ENCODE measurements around the gene VSTM2L.

DNA sequence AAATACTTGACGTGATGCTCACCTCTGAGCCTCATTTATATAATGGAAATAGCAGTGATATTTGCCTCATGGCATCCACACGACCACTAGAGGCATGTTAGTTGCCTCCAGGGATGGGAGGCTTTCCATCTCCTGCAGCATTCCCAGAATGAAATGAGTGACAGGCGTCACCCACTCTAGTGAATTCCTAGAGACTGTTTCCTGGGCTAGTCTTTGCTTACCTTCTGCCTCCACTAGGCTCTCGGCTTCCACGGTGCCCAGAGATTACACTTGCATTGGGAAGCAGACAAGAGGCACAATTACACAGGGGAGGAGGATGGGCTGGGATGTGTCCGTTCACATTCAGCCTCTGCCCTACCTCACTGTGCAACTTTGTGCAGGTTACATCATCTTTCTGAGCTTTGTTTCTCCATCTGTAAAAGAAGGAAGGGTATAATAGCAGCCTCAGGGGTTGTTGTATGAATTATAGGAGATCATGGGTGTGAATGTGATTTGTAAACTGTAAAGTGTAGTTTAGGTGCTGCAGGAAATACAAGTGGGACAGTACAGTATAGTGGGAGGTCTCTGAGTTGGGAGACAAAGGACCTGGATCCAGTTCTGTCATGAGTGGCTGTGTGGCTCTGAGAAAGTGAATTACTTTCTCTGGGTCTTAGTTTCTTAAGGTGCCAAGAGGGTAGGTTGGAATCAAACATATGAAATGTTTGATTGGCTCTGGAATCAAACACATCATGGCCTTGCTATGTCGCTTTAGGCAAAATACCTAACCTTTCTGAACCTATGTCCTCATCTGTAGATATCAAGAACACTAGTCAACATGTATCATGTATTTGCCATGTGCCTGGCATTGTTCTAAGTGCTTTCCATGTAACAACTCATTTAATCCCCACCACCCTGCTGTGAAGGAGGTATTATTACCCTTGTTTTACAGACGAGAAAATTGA lies 3.6 kb upstream of the VSTM2L start:
- TF ChIP-seq POLR2A (IDR thresholded peaks at IDR 0.05; ENCODE audit: low read length) (no peak), CEBPB (IDR thresholded peaks at IDR 0.05) (no peak), MYC (IDR thresholded peaks at IDR 0.05; ENCODE audit: borderline replicate concordance, low read length) (no peak), CHD2 (IDR thresholded peaks at IDR 0.05; ENCODE audit: low read length, partially characterized antibody) (no peak), EP300 (IDR thresholded peaks at IDR 0.05) (no peak), NR3C1 (IDR thresholded peaks at IDR 0.05) (no peak), ZNF302 (CRISPR knock-in tag; IDR thresholded peaks at IDR 0.05) (no peak)
- TF ChIP-seq, protein P1, sequence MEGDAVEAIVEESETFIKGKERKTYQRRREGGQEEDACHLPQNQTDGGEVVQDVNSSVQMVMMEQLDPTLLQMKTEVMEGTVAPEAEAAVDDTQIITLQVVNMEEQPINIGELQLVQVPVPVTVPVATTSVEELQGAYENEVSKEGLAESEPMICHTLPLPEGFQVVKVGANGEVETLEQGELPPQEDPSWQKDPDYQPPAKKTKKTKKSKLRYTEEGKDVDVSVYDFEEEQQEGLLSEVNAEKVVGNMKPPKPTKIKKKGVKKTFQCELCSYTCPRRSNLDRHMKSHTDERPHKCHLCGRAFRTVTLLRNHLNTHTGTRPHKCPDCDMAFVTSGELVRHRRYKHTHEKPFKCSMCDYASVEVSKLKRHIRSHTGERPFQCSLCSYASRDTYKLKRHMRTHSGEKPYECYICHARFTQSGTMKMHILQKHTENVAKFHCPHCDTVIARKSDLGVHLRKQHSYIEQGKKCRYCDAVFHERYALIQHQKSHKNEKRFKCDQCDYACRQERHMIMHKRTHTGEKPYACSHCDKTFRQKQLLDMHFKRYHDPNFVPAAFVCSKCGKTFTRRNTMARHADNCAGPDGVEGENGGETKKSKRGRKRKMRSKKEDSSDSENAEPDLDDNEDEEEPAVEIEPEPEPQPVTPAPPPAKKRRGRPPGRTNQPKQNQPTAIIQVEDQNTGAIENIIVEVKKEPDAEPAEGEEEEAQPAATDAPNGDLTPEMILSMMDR (IDR thresholded peaks at IDR 0.05): no peak; the same call in 2 of the 3 replicates
- TF ChIP-seq, protein P2, sequence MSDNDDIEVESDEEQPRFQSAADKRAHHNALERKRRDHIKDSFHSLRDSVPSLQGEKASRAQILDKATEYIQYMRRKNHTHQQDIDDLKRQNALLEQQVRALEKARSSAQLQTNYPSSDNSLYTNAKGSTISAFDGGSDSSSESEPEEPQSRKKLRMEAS (IDR thresholded peaks at IDR 0.05): no peak
- TF ChIP-seq, protein P3, sequence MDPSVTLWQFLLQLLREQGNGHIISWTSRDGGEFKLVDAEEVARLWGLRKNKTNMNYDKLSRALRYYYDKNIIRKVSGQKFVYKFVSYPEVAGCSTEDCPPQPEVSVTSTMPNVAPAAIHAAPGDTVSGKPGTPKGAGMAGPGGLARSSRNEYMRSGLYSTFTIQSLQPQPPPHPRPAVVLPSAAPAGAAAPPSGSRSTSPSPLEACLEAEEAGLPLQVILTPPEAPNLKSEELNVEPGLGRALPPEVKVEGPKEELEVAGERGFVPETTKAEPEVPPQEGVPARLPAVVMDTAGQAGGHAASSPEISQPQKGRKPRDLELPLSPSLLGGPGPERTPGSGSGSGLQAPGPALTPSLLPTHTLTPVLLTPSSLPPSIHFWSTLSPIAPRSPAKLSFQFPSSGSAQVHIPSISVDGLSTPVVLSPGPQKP (IDR thresholded peaks at IDR 0.05; ENCODE audit: low read depth, low read length): no peak
